Activated gamma-delta T cell treated with Interleukin-2 at 50 U/mL for 16 hours (primary cell): ENCODE results near the gene GPER1.

ENCODE experiments used
- DNase-seq: peaks from one replicate; pipeline ENCODE4 v3.0.0-alpha.2; 2020

Gene GPER1

DNA sequence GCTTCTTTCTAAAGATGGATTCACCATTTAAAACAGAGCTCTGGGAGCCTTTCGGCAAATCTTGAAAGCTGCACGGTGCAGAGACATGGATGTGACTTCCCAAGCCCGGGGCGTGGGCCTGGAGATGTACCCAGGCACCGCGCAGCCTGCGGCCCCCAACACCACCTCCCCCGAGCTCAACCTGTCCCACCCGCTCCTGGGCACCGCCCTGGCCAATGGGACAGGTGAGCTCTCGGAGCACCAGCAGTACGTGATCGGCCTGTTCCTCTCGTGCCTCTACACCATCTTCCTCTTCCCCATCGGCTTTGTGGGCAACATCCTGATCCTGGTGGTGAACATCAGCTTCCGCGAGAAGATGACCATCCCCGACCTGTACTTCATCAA, 3.7 kb downstream of the GPER1 start:
- DNase-seq: no peak

GRCh38 chr7:1092161-1092632, 4.3 kb downstream of the GPER1 start:
- DNase-seq: no peak

GRCh38 chr7:1092806-1093501, 5.0 kb downstream of the GPER1 start:
- DNase-seq: no peak

DNA sequence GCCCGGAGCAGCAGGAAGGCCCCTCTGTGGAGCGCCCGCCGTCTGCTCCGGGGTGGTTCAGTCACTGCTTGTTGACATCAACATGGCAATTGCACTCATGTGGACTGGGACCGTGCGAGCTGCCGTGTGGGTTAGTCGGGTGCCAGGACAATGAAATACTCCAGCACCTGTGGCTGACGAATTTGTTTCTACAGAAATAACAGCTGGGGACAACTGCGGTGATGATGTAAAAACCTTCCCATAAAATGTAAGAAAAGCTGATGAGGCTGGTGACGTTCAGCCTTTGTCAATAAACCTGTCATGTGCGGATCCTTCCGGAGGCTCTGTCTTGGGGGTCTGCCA, 5.6 kb downstream of the GPER1 start:
- no peak for DNase-seq

GRCh38 chr7:1093916-1094508, 6.1 kb downstream of the GPER1 start:
- no peak for DNase-seq

DNA sequence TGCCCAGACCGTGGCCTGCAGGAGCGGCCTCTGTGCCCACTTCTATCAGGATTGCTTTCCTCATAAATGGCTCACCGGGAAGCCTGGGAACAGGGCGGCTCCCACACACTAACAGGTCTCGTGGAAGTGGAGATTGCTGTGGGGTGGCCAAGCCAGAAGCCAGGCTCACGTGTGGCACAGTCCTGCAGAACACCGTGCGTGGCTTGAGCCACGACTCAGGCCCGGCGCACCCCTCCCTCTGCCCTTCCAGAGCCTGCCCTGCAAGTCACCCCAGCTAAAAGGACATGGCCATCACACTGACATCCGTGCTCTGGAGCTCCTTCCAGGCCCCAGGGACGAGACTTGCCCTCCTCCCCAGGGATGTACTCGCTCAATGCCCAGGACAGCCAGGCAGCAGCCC, 7.0 kb downstream of the GPER1 start:
- DNase-seq: no peak

DNA sequence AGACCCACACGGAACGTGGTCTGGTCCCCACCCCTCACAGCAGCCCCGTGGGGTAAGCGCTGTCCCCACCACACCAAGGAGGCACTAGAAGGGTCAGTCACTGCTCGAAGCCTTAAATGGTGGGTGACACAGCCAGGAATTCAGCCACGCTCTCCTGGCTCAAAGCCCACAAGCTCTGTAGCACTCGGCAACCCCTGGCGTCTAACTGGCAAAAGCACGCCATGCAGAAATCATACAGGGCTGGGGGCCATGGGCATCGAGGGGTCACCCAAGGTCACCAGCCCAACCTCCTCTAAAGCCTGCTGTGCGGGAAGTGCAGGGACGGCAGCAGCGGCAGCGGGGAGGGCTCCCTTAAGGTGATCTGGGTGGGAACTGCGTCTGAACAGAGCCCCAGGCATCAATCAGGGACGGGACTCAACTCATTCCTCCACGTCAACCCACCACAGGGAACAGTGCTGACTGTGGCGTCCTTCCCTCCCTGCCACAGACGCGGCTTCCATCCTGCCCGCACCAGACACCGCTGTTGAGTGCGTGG, 7.8 kb downstream of the GPER1 start:
- no peak for DNase-seq

DNA sequence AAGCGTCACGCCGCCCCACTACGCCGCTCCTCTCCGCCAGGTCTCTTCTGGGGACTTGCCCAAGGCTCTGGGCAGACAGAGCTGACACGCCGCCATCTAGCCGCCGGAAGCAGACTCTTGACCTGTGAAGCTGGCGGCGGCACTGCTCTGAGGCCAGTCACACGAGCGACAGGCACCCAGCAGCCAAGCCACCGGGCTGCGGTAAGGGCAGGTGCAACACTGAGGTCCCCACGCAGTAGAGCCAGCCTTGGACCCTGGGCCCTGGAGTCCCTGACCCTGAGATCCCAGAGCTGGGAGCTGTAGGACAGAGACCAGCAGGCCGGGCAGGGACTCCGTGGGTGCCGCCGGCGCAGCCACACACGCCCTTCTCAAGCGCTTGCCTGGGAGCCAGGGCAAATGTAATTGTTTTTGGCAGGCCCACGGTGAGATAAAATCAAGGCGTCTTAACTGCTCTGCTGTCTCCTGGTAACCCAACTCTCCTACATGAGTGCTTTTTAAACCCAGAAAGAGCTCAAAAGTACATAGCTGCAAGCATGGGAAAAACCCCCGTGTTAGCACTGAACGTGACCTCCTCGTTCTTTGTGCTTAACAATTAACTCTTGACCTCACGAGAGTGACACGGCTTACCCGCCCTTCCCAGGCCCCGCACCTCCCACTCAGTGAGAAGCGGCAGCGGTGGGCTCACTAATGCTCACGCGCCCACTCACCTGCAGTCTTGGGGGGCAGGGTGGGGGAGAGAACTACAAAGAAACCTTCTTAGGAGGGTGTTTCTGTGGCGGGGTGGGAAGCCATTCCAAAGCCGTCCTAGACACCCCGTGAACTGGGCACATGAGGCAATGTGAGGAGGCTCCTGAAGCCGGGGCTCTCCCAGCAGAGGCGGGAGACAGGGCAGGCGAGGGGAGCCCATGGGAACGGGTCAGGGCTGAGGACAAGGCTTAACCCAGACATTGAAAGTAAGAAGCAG, 8.5 kb downstream of the GPER1 start:
- DNase-seq: no peak

DNA sequence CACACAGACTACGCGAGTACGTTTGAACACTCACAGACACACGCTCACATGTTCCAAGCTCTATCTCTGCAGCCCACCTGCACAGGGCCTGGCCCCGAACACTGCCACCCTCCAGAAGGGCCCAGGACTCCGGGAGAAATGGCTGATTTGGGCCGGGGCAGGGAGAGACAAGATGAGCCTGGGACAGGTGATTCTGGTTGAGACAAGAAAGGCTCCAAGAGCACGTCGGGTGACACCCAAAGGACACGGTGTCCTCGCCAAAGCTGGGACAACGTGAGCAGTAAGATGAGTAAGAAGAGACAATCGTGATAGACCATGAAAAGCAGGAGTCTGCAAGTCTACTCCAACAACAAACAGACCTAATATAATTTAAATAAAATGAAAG, 9.2 kb downstream of the GPER1 start:
- no peak for DNase-seq

GRCh38 chr7:1098243-1099153, 10.6 kb downstream of the GPER1 start:
- DNase-seq: no peak

- DNase-seq: no peak
These were observed 11.2 kb downstream of the GPER1 start for GRCh38 chr7:1099154-1099542.

DNA sequence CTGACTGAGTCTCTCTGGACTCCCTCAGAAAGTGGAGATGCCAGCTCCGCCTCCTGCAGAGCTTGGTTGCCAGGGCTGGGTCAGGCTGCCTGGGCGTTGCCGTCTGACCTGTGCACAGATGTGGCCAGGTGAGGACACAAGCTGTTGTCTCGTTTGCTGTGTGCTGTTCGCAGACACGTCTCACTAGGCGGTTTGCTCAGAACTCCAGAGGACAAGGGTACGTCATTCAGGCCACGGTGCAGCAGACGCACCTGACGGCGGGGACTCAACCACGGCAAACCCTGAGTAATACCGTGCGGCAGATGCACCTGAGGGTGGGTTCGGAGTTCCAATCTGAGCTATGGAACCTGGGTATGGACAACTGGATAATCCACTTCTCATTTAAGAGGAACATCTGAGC, 11.7 kb downstream of the GPER1 start:
- no peak for DNase-seq

DNA sequence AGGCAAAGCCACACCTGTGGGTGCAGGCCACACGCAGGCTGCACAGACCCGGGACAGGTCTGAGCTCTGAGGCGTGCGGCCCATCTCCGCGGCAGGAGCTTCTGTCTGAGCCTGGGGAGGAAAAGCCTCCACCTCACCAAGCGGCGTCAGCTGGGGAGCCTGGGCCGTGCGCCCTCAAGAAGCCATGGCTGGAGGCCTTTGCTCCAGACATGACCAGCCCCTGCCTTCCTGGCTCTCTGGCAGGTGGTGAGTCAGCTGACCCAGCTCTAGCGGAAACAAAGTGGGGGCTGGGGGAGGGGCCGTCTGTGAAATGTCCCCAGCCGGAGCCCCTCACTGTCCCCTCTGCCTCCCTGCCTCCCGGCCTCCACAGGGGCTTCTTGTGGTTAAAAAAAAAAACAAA, 12.5 kb downstream of the GPER1 start:
- no peak for DNase-seq

GRCh38 chr7:1100834-1101562, 13.1 kb downstream of the GPER1 start:
- no peak for DNase-seq

GRCh38 chr7:1101563-1102431, 13.9 kb downstream of the GPER1 start:
- no peak for DNase-seq

DNA sequence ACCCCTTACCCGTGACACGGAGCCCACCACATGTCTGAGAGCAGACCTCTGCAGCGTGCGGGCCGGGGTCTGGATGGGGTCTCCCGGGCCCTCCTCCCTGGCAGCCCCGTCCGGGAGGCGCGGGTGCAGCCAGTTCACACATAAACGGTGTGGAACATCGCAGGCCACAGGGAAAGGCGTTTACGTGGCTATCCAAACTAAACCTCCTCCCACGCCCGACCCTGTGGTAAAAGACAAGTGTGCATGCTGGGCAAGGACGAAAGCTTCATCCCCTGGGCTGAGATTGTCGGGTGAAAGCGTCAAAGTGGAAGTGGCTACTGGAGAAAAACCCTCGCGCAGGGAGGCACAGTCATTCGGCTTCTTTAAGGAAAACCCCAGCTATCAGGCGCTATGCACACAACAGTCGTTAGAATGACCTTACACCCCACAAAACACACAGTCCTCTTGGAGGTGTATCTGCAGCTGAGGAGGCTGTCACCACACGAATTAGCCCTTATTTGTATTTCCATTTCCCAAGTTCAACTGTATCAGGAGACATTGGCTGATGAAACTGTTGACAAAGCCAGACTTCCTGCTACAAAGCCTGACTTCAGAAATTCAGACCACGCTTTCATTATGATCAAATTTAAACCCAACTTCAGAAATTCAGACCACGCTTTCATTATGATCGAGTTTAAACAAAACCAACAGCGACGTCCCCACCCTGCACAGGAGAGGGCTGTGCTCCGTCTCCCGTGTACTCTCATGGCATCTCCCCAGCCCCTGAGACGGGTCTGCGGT, 15.3 kb downstream of the GPER1 start:
- DNase-seq: no peak

DNA sequence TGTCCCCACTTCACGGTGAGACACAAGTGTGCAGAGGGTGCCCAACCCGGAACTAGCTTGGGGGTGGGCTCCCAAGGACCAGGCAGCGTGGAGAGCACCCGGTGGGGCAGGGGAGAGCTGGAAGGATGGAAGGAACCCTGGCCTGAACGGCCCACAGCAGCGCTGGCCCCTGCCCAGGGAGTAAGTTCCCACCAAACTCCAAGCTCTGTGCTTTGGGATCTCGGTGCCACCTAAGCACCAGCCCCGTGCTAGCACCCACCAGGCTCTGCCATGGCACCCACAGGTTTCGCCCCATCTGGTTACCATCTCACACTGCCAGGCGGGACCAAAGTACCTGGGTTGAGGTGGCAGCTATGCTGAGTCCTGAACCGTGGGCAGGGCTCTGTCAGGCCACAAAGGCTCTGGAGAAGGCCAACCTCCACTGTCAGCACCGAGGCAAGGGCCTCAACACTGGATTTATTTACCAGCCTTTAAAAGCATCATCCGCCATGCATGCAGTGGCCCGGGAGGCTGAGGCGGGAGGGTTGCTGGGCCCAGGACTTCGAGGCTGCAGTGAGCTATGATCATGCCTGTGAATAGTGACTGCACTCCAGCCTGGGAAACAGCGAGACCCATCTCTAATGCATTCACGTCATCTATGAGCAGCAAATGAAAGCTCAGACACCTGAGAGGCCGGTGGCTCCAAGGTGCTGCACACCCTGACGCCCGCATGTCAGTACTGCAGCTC, 16.0 kb downstream of the GPER1 start:
- DNase-seq: no peak

- DNase-seq: no peak
These were observed 16.7 kb downstream of the GPER1 start for GRCh38 chr7:1104516-1105179.

DNA sequence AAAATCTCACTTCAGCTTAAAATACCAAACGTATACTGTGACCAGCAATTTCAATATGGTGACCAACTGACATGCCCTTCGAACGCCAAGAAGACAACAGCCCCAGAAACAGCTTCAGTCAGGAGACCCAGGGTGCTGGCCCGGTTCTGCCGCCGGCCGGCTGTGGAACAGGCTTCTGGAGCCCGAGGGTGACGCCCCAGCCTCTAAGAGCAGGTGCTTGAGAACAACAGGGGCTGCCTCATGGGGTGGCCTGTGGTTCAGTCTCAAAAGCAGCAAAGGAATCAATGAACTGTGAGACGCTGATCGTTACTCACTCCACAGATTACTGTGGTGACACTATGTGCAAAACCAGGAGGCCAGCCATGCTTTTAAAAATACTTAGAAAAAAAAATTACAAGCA, 17.3 kb downstream of the GPER1 start:
- DNase-seq: no peak
